ENCODE results near the gene CUL1.

Gene CUL1

GRCh38 chr7:148698397-148699023 lies at the start of gene CUL1:
Gene CUL1, plus strand, starts transcription at chr7:148698903. Its CDS starts 31,220 bp downstream, at chr7:148730123.
- peak; percentile 75 for DNase-seq

GRCh38 chr7:148650232-148650858 lies 48.4 kb upstream of the CUL1 start:
- peak; percentile 70 for DNase-seq

GRCh38 chr7:148652773-148653172 lies 45.9 kb upstream of the CUL1 start:
- DNase-seq: no peak

- no peak for DNase-seq
These were observed 40.8 kb upstream of the CUL1 start for GRCh38 chr7:148657929-148658328.

GRCh38 chr7:148661471-148661870 lies 37.2 kb upstream of the CUL1 start:
- no peak for DNase-seq

- no peak for DNase-seq
These were observed 36.1 kb upstream of the CUL1 start for GRCh38 chr7:148662646-148663045.

- peak; percentile 37 for DNase-seq
These were observed 34.4 kb upstream of the CUL1 start for GRCh38 chr7:148664324-148664723.

- DNase-seq: no peak
These were observed 33.5 kb upstream of the CUL1 start for GRCh38 chr7:148665221-148665620.

- no peak for DNase-seq
These were observed 28.8 kb upstream of the CUL1 start for GRCh38 chr7:148669927-148670326.

- DNase-seq: no peak
These were observed 28.3 kb upstream of the CUL1 start for GRCh38 chr7:148670374-148670773.

- no peak for DNase-seq
These were observed 27.9 kb upstream of the CUL1 start for GRCh38 chr7:148670807-148671206.

- no peak for DNase-seq
These were observed 26.7 kb upstream of the CUL1 start for GRCh38 chr7:148672041-148672440.

- DNase-seq: no peak
These were observed 24.0 kb upstream of the CUL1 start for GRCh38 chr7:148674689-148675088.

- no peak for DNase-seq
These were observed 22.4 kb upstream of the CUL1 start for GRCh38 chr7:148676291-148676690.

GRCh38 chr7:148681821-148682220 lies 16.9 kb upstream of the CUL1 start:
- DNase-seq: no peak

GRCh38 chr7:148684289-148684830 lies 14.3 kb upstream of the CUL1 start:
- no peak for DNase-seq

- DNase-seq: no peak
These were observed 12.3 kb upstream of the CUL1 start for GRCh38 chr7:148686312-148686937.

GRCh38 chr7:148687555-148687954 lies 11.1 kb upstream of the CUL1 start:
- no peak for DNase-seq

- peak; percentile 36 for DNase-seq
These were observed 10.2 kb upstream of the CUL1 start for GRCh38 chr7:148688526-148688925.

- DNase-seq: no peak
These were observed 5.1 kb upstream of the CUL1 start for GRCh38 chr7:148693651-148694050.

- DNase-seq: no peak
These were observed 4.1 kb upstream of the CUL1 start for GRCh38 chr7:148694631-148695030.

- DNase-seq: no peak
These were observed 2.8 kb upstream of the CUL1 start for GRCh38 chr7:148695953-148696352.

GRCh38 chr7:148696787-148697186 lies 1.9 kb upstream of the CUL1 start:
- DNase-seq: no peak
